Right atrium auricular region (tissue), 2 donors: ENCODE results near the gene MICAL2. TPM values are rescaled to one million over a fixed set of nuclear protein-coding genes. Genes with fewer than 3 reads are reported as not detected.

ENCODE experiments used
- DNase-seq: peaks from one replicate; pipeline ENCODE4 v3.0.0-alpha.2; 2019; ENCODE audit warnings: low spot score
- H3K27ac ChIP-seq, 2 donors: fragments of 200-600 bp; sonication (generic); 1 replicate in 1 of 2; 2 replicates in 1 of 2; pipeline ENCODE4 v1.5.1; 2016 to 2019
- H3K27me3 ChIP-seq, 2 donors: fragments of 200-600 bp; sonication (generic); one replicate each; pipeline versions ENCODE4 v1.5.1 to v1.6.0; 2017 to 2019
- H3K36me3 ChIP-seq: fragments of 200-600 bp; sonication (generic); one replicate; pipeline ENCODE4 v1.5.1; 2016
- H3K4me1 ChIP-seq, 2 donors: fragments of 200-600 bp; sonication (generic); one replicate each; pipeline versions ENCODE4 v1.5.1 to v1.6.0; 2017 to 2019
- H3K4me3 ChIP-seq, 2 donors: fragments of 200-600 bp; sonication (generic); 1 replicate in 1 of 2; 2 replicates in 1 of 2; pipeline ENCODE4 v1.5.1; 2017 to 2019; ENCODE audit warnings: mild to moderate bottlenecking in 1 of 2, moderate library complexity in 1 of 2
- H3K9me3 ChIP-seq, 2 donors: fragments of 200-600 bp; sonication (generic); one replicate each; pipeline ENCODE4 v1.5.1; 2019
- total RNA-seq, 2 donors: library from RNA; depleted of rRNA; stranded (reverse); fragments of >200 nt; gene quantifications; one replicate each; pipeline ENCODE4 v1.1.0, GENCODE V29; 2016
- TF ChIP-seq, protein P1 (sequence below), 2 donors: fragments of 200-600 bp; sonication (generic); IDR thresholded peaks; one replicate each; pipeline ENCODE4 v1.5.1; 2019; ENCODE audit warnings: antibody characterized with exemption in 2 of 2

MICAL2 gene
- total RNA-seq, 2 donors from 2014 or later: 77.6 to 84.5 TPM

DNA sequence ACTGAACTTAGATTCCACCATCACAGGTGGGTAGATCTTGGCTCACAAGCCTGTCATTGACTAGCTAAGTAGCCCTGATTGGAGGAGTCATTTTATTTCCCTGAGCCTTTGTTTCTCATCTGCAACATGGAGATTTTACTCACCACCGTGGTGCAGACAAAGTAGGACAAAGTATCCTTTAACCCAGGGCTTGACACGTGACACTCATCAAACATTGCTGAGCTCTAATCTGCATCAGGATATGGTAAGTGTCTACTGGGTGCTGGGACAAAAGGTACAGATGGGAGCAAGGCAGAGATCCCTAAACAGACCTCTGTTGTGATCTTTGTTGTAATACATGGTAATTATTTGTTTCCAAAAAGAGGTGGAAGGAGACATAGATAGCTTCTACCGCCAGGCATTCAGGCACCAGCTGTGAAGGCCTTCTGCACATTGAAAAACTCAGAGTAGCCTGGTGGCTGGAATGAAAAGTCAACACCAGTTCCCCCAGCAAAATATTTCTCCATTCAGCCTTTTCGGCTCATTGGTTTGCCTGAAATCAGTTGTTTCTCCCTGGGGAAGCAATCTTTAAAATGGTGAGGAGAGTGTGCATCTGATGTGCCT lies 18.3 kb upstream of the MICAL2 start:
- no peaks in the 10 kb centered on the region for H3K36me3 ChIP-seq
- DNase-seq: no peak
- peaks cover 0 to 65% of the 10 kb centered on the region in 2 donors for H3K4me1 ChIP-seq
- TF ChIP-seq, protein P1, sequence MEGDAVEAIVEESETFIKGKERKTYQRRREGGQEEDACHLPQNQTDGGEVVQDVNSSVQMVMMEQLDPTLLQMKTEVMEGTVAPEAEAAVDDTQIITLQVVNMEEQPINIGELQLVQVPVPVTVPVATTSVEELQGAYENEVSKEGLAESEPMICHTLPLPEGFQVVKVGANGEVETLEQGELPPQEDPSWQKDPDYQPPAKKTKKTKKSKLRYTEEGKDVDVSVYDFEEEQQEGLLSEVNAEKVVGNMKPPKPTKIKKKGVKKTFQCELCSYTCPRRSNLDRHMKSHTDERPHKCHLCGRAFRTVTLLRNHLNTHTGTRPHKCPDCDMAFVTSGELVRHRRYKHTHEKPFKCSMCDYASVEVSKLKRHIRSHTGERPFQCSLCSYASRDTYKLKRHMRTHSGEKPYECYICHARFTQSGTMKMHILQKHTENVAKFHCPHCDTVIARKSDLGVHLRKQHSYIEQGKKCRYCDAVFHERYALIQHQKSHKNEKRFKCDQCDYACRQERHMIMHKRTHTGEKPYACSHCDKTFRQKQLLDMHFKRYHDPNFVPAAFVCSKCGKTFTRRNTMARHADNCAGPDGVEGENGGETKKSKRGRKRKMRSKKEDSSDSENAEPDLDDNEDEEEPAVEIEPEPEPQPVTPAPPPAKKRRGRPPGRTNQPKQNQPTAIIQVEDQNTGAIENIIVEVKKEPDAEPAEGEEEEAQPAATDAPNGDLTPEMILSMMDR (IDR thresholded peaks at IDR 0.05): peak in 1 of 2 donors; percentile 29
- no peaks in the 10 kb centered on the region for H3K9me3 ChIP-seq
- H3K27ac ChIP-seq: peak overlapping the region; percentile 51 to 69
- H3K27me3 ChIP-seq: no peaks in the 10 kb centered on the region
- H3K4me3 ChIP-seq: no peak overlapping the region

DNA sequence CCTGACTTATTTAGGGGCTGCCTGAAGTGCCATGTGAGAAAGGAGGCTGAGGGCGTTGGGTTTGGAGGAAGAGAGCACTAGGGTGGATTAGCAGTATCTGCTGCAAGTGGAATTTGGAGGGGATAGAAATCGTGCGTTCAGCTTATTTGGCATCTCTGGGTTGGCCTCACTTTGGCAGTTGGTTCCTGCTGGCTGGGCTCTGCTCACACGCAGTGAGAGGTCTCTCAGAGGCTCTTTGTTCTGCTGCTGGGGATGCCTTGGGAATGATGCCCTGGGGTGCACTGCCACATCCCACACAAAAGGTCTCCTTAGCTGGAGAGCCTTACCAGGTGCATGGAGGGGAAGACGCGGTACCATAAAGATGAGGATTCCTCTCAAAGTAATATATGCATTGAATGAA lies 17.7 kb upstream of the MICAL2 start:
- H3K27ac ChIP-seq: peak overlapping the region; percentile 51 to 69

DNA sequence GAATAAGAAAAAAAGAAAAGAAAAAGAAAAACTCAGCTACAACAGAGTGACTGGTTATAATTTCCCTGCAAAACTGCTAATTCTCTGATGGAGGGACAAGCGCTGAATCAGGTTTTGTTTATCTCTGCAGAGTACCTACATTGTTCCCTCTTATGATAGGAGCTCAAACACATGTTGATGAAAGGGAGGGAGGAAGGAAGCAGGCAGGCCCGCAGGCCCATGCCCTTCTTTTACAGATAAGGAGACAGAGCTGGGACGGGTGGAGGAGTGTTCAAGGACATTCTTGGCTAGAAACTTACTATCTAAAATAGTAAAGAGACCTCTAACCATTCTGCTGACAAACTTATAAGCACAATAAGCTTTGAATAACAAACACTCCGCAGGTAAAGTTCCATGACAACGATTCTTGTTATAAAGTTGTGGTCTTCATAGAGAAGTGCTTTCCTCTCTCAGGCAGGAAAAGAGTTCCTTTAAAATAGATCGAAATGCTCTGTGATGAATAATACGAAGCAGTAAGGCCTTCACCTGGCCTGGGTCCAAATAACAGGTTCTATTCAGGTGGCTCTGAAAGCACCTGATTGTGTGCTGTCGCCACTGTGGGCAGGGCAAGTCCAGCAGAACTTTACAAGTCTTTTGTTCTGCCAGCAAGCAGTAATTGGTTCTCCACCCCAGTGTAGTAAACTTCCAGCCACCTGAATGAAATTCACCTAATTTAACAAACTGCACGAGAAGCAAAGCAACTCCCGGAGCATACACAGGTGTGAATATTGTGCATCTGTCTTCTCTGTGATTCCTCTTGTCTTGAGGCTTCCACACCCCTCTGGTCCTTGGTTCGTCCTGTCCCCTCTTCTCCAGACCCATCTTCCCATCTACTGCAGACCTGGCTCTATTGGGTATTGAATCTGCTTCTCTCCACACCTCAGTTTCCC lies 15.3 kb upstream of the MICAL2 start:
- Histone ChIP-seq H3K27ac (no peak overlapping the region), H3K36me3 (no peaks in the 10 kb centered on the region), H3K4me3 (no peak overlapping the region), H3K27me3 (no peaks in the 10 kb centered on the region), H3K9me3 (no peaks in the 10 kb centered on the region), H3K4me1 (peaks cover 0 to 34% of the 10 kb centered on the region in 2 donors)
- no peak for DNase-seq
- TF ChIP-seq, protein P1 (IDR thresholded peaks at IDR 0.05): no peak

More for the DNA sequence above, 17.7 kb upstream of the MICAL2 start:
- H3K36me3 ChIP-seq: no peaks in the 10 kb centered on the region
- no peak overlapping the region for H3K4me3 ChIP-seq
- peaks cover 0 to 59% of the 10 kb centered on the region in 2 donors for H3K4me1 ChIP-seq
- H3K27me3 ChIP-seq: no peaks in the 10 kb centered on the region
- H3K9me3 ChIP-seq: no peaks in the 10 kb centered on the region
- no peak for DNase-seq
- TF ChIP-seq, protein P1 (IDR thresholded peaks at IDR 0.05): no peak

DNA sequence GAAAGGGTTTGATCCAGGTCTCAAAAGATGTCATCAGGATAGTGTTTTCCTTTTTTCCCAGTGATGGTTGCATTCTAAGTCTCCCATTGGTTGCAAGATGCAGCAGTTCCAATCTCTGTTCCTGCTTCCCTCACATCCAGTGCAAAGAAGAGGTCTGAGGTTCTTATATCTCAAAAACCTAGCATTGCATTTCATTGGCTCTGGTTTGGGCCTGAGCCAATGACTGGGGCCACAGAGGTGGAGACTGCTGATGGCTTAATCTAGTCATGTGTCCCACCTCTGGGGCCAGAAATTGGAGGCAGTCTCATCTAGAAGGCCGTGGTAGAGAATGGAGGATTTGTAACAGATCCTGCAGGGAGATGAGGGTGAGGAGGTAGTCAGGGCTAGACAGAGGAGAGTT lies 13.2 kb upstream of the MICAL2 start:
- Histone ChIP-seq H3K9me3 (no peaks in the 10 kb centered on the region), H3K4me3 (no peak overlapping the region)

DNA sequence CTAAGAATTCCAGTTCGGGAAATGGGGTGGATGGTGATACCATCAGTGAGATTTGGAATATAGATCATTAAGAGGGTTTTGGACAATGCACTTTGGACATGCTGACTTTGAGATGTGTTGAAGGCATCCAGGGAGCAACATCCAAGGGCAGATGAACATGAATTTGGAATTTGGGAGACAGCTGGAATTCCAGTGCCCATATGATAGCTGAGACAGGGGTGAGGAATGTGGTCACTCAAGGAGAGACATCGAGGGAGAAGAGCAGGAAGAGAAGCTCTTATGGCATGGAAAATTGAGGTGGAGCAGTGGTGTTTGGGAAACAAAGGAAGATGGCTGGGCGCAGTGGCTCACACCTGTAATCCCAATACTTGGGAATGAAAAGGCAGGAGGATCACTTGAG lies 11.8 kb upstream of the MICAL2 start:
- H3K9me3 ChIP-seq: no peaks in the 10 kb centered on the region
- TF ChIP-seq, protein P1 (IDR thresholded peaks at IDR 0.05): no peak
- H3K27ac ChIP-seq: no peak overlapping the region
- H3K4me1 ChIP-seq: peaks cover 0 to 37% of the 10 kb centered on the region in 2 donors
- no peak for DNase-seq
- H3K27me3 ChIP-seq: no peaks in the 10 kb centered on the region
- no peak overlapping the region for H3K4me3 ChIP-seq
- no peaks in the 10 kb centered on the region for H3K36me3 ChIP-seq

More for the DNA sequence above, 13.2 kb upstream of the MICAL2 start:
- peaks cover 0 to 28% of the 10 kb centered on the region in 2 donors for H3K4me1 ChIP-seq
- TF ChIP-seq, protein P1 (IDR thresholded peaks at IDR 0.05): no peak
- H3K27me3 ChIP-seq: no peaks in the 10 kb centered on the region
- DNase-seq: no peak
- H3K27ac ChIP-seq: no peak overlapping the region
- no peaks in the 10 kb centered on the region for H3K36me3 ChIP-seq
